ENCODE measurements around the gene ALX3. TPM values are rescaled to one million over a fixed set of nuclear protein-coding genes. Genes with fewer than 3 reads are reported as not detected.

The ALX3 gene
- total RNA-seq, 1 experiment from 2014 or later, result 0.35 TPM

GRCh38 chr1:110051262-110051648 lies 19.2 kb downstream of the ALX3 start:
- Histone ChIP-seq H3K4me3 (ENCODE audit: insufficient read depth, low read depth, low read length) (no peak overlapping the region), H3K27me3 (ENCODE audit: control insufficient read depth, insufficient read depth, low read length) (no peaks in the 10 kb centered on the region), H3K36me3 (replicated peaks; ENCODE audit: control insufficient read depth, insufficient read depth, low read length) (peaks cover 67% of the 10 kb centered on the region)
- no peak for DNase-seq

- DNase-seq, result no peak
- peaks cover 65% of the 10 kb centered on the region for H3K36me3 ChIP-seq (replicated peaks; ENCODE audit: control insufficient read depth, insufficient read depth, low read length)
- no peak overlapping the region for H3K4me3 ChIP-seq (ENCODE audit: insufficient read depth, low read depth, low read length)
- no peaks in the 10 kb centered on the region for H3K27me3 ChIP-seq (ENCODE audit: control insufficient read depth, insufficient read depth, low read length)
These were observed 19.7 kb downstream of the ALX3 start for GRCh38 chr1:110050602-110051261.

GRCh38 chr1:110049801-110050601 lies 20.5 kb downstream of the ALX3 start:
- Histone ChIP-seq H3K36me3 (replicated peaks; ENCODE audit: control insufficient read depth, insufficient read depth, low read length) (peaks cover 64% of the 10 kb centered on the region), H3K27me3 (ENCODE audit: control insufficient read depth, insufficient read depth, low read length) (no peaks in the 10 kb centered on the region), H3K4me3 (ENCODE audit: insufficient read depth, low read depth, low read length) (no peak overlapping the region)
- DNase-seq, result no peak

GRCh38 chr1:110048923-110049601 lies 21.4 kb downstream of the ALX3 start:
- DNase-seq, result no peak
- no peaks in the 10 kb centered on the region for H3K27me3 ChIP-seq (ENCODE audit: control insufficient read depth, insufficient read depth, low read length)
- no peak overlapping the region for H3K4me3 ChIP-seq (ENCODE audit: insufficient read depth, low read depth, low read length)
- peaks cover 58% of the 10 kb centered on the region for H3K36me3 ChIP-seq (replicated peaks; ENCODE audit: control insufficient read depth, insufficient read depth, low read length)

- H3K27me3 ChIP-seq (ENCODE audit: control insufficient read depth, insufficient read depth, low read length), result no peaks in the 10 kb centered on the region
These were observed 22.2 kb downstream of the ALX3 start for GRCh38 chr1:110048240-110048639.

GRCh38 chr1:110047463-110047862 lies 23.0 kb downstream of the ALX3 start:
- no peak for DNase-seq
- Histone ChIP-seq H3K4me3 (ENCODE audit: insufficient read depth, low read depth, low read length) (no peak overlapping the region), H3K36me3 (replicated peaks; ENCODE audit: control insufficient read depth, insufficient read depth, low read length) (peaks cover 66% of the 10 kb centered on the region), H3K27me3 (ENCODE audit: control insufficient read depth, insufficient read depth, low read length) (no peaks in the 10 kb centered on the region)

More at GRCh38 chr1:110048240-110048639, 22.2 kb downstream of the ALX3 start:
- Histone ChIP-seq H3K4me3 (ENCODE audit: insufficient read depth, low read depth, low read length) (no peak overlapping the region), H3K36me3 (replicated peaks; ENCODE audit: control insufficient read depth, insufficient read depth, low read length) (peaks cover 61% of the 10 kb centered on the region)
- no peak for DNase-seq

- no peak overlapping the region for H3K4me3 ChIP-seq (ENCODE audit: insufficient read depth, low read depth, low read length)
- no peak for DNase-seq
- H3K36me3 ChIP-seq (replicated peaks; ENCODE audit: control insufficient read depth, insufficient read depth, low read length), result peaks cover 79% of the 10 kb centered on the region
- H3K27me3 ChIP-seq (ENCODE audit: control insufficient read depth, insufficient read depth, low read length), result no peaks in the 10 kb centered on the region
These were observed 27.5 kb downstream of the ALX3 start for GRCh38 chr1:110043016-110043415.

- Histone ChIP-seq H3K4me3 (ENCODE audit: insufficient read depth, low read depth, low read length) (no peak overlapping the region), H3K36me3 (replicated peaks; ENCODE audit: control insufficient read depth, insufficient read depth, low read length) (peaks cover 65% of the 10 kb centered on the region), H3K27me3 (ENCODE audit: control insufficient read depth, insufficient read depth, low read length) (no peaks in the 10 kb centered on the region)
- DNase-seq, result no peak
These were observed 29.9 kb downstream of the ALX3 start for GRCh38 chr1:110040548-110040947.

- H3K27me3 ChIP-seq (ENCODE audit: control insufficient read depth, insufficient read depth, low read length), result no peaks in the 10 kb centered on the region
- no peak overlapping the region for H3K4me3 ChIP-seq (ENCODE audit: insufficient read depth, low read depth, low read length)
- H3K36me3 ChIP-seq (replicated peaks; ENCODE audit: control insufficient read depth, insufficient read depth, low read length), result peaks cover 57% of the 10 kb centered on the region
- no peak for DNase-seq
These were observed 30.8 kb downstream of the ALX3 start for GRCh38 chr1:110039641-110040040.

GRCh38 chr1:110038271-110038670 lies 32.2 kb downstream of the ALX3 start:
- no peak for DNase-seq
- Histone ChIP-seq H3K36me3 (replicated peaks; ENCODE audit: control insufficient read depth, insufficient read depth, low read length) (peaks cover 50% of the 10 kb centered on the region), H3K27me3 (ENCODE audit: control insufficient read depth, insufficient read depth, low read length) (no peaks in the 10 kb centered on the region), H3K4me3 (ENCODE audit: insufficient read depth, low read depth, low read length) (no peak overlapping the region)

- Histone ChIP-seq H3K27me3 (ENCODE audit: control insufficient read depth, insufficient read depth, low read length) (no peaks in the 10 kb centered on the region), H3K36me3 (replicated peaks; ENCODE audit: control insufficient read depth, insufficient read depth, low read length) (peaks cover 23% of the 10 kb centered on the region), H3K4me3 (ENCODE audit: insufficient read depth, low read depth, low read length) (peak overlapping the region; percentile 96)
- no peak for DNase-seq
These were observed 35.2 kb downstream of the ALX3 start for GRCh38 chr1:110035236-110035752.

GRCh38 chr1:110034451-110035235 lies 35.8 kb downstream of the ALX3 start, which contains the start of gene STRIP1:
TSS of gene STRIP1 (plus strand) at chr1:110034624. CDS start at chr1:110034638, 14 bp downstream.
- Histone ChIP-seq H3K4me3 (ENCODE audit: insufficient read depth, low read depth, low read length) (peak within 1 kb of the TSS; percentile 96), H3K27me3 (ENCODE audit: control insufficient read depth, insufficient read depth, low read length) (no peaks in the 10 kb centered on the region), H3K36me3 (replicated peaks; ENCODE audit: control insufficient read depth, insufficient read depth, low read length) (peaks cover 18% of the 10 kb centered on the region)
- DNase-seq, result peak; percentile 94

GRCh38 chr1:110034040-110034450 lies 36.4 kb downstream of the ALX3 start:
- Histone ChIP-seq H3K36me3 (replicated peaks; ENCODE audit: control insufficient read depth, insufficient read depth, low read length) (peaks cover 12% of the 10 kb centered on the region), H3K4me3 (ENCODE audit: insufficient read depth, low read depth, low read length) (peak overlapping the region; percentile 11; the same call in 1 of the 2 replicates), H3K27me3 (ENCODE audit: control insufficient read depth, insufficient read depth, low read length) (no peaks in the 10 kb centered on the region)
- DNase-seq, result no peak

- Histone ChIP-seq H3K27me3 (ENCODE audit: control insufficient read depth, insufficient read depth, low read length) (no peaks in the 10 kb centered on the region), H3K36me3 (replicated peaks; ENCODE audit: control insufficient read depth, insufficient read depth, low read length) (peaks cover 6% of the 10 kb centered on the region), H3K4me3 (ENCODE audit: insufficient read depth, low read depth, low read length) (no peak overlapping the region)
- no peak for DNase-seq
These were observed 37.1 kb downstream of the ALX3 start for GRCh38 chr1:110033421-110033820.
